Epithelial cell of proximal tubule (primary cell): ENCODE measurements around the gene FOXF1. TPM values are rescaled to one million over a fixed set of nuclear protein-coding genes. Genes with fewer than 3 reads are reported as not detected.

ENCODE experiments used
- DNase-seq: peaks from one replicate; pipeline ENCODE4 v3.0.0-alpha.2; 2011; ENCODE audit warnings: low read depth
- H3K4me3 ChIP-seq: 2 replicates; pipeline ENCODE4 v1.5.1; 2011; ENCODE audit warnings: low read depth, mild to moderate bottlenecking, low read length
- total RNA-seq: library from RNA; depleted of rRNA; stranded (reverse); fragments of >200 nt; gene quantifications from 2 replicates; pipeline ENCODE4 v1.2.3, GENCODE V29; 2015
- TF ChIP-seq, protein P1 (sequence below): conservative IDR thresholded peaks from 2 replicates; pipeline ENCODE4 v1.5.1; 2012; ENCODE audit warnings: low read depth, mild to moderate bottlenecking, low read length

Gene FOXF1
- total RNA-seq, 1 donor from 2014 or later = 0.12 TPM

DNA sequence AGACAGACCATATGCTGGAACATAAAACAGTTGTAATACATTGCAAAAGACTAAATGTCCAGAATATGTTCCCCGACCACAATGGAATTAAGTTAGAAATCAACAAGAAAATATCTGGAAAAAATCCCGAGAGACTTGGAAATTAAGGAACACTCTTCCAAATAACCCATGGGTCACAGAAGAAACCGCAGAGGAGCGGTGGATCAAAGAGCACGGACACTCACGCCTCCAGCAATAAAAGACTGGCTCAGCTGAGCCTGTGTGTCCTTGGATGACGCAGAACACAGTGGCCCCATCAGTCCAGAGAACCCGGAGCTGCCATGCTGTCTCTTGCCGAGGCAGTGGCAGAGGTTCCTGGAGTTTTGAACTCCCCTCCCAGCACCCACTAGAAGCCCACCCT is 30.9 kb upstream of the FOXF1 start:
- no peak overlapping the region for H3K4me3 ChIP-seq
- DNase-seq = no peak
- TF ChIP-seq, protein P1, sequence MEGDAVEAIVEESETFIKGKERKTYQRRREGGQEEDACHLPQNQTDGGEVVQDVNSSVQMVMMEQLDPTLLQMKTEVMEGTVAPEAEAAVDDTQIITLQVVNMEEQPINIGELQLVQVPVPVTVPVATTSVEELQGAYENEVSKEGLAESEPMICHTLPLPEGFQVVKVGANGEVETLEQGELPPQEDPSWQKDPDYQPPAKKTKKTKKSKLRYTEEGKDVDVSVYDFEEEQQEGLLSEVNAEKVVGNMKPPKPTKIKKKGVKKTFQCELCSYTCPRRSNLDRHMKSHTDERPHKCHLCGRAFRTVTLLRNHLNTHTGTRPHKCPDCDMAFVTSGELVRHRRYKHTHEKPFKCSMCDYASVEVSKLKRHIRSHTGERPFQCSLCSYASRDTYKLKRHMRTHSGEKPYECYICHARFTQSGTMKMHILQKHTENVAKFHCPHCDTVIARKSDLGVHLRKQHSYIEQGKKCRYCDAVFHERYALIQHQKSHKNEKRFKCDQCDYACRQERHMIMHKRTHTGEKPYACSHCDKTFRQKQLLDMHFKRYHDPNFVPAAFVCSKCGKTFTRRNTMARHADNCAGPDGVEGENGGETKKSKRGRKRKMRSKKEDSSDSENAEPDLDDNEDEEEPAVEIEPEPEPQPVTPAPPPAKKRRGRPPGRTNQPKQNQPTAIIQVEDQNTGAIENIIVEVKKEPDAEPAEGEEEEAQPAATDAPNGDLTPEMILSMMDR = no peak

DNA sequence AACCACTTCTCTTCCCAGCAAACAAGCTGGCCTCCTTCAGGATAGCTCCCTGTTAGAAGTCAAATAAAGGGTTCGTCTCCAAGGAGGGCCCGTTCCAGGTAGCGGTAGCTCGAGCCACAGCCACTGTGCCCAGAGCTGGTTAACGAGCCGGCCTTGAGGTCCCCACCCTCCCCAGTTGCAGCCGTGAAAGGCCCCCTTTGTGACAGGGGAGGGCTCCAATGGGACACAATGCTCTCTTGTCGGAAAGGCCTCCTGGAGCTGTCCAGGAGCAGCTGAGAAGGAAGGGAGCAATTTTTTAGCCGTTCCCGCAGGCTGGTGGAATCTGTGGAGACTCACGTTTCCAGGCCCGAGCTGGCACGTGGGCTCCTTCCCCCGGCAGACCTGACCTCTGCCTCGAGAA is 29.9 kb upstream of the FOXF1 start:
- no peak for DNase-seq
- TF ChIP-seq, protein P1 = no peak
- no peak overlapping the region for H3K4me3 ChIP-seq

DNA sequence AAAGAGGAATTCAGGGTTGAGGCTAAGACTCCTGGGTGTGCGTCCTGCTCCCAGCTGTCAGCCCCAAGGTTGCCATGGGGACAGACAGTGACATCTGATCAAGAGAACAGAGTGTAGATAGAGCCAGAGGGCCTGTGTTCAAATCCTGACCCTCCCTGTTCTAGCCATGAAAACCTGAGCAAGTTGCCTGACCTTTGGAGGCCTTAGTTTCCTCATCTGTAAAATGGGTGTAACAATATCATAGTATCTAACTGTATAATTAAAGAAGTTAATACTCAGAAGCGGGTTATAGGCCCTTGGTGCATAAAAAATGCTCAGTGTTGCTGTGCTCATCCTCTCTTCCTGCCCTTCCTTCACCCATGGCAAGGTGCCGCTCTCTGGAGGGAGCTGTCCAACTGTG is 28.7 kb upstream of the FOXF1 start:
- TF ChIP-seq, protein P1 = no peak

DNA sequence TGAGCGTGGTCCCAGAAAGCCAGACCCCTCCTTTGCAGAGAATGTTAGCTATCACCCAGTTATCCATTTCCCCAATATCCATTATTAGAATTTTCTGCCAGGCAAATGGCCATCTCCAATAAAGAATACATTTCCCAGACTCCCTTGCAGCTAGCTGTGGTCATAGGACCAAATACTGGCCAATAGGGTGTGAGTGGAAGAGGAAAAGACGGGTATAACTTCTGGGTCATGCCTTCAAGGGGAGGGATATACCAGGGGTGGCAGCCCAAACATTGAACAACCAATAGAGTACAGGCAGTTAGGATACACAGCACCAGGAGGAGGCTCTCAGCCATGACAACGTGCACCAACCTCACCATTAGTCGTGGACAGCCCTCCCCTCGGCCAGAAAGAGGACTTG is 26.1 kb upstream of the FOXF1 start:
- no peak overlapping the region for H3K4me3 ChIP-seq
- DNase-seq = no peak
- TF ChIP-seq, protein P1 = no peak

More for the DNA sequence above, 28.7 kb upstream of the FOXF1 start:
- no peak overlapping the region for H3K4me3 ChIP-seq
- no peak for DNase-seq

DNA sequence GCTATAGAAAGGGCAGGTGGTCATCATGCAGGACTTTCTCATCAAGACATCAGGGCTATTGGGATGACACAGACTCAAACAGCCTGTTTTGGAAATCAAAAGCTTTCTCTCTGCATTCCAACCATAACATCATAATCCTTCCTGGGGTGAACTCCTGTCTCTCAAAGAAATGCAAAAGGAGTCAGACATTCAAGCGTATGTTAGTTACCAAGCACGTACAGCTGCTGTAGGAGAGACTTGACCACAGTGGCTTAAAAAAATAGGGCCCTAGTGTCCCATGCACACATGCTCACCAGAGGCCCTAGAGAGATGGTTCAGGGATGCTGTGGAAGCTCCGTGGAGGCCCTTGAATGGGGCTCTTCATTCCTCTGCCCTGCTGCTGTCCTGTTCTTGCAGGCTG is 24.6 kb upstream of the FOXF1 start:
- DNase-seq = no peak
- H3K4me3 ChIP-seq = no peak overlapping the region
- TF ChIP-seq, protein P1 = no peak

DNA sequence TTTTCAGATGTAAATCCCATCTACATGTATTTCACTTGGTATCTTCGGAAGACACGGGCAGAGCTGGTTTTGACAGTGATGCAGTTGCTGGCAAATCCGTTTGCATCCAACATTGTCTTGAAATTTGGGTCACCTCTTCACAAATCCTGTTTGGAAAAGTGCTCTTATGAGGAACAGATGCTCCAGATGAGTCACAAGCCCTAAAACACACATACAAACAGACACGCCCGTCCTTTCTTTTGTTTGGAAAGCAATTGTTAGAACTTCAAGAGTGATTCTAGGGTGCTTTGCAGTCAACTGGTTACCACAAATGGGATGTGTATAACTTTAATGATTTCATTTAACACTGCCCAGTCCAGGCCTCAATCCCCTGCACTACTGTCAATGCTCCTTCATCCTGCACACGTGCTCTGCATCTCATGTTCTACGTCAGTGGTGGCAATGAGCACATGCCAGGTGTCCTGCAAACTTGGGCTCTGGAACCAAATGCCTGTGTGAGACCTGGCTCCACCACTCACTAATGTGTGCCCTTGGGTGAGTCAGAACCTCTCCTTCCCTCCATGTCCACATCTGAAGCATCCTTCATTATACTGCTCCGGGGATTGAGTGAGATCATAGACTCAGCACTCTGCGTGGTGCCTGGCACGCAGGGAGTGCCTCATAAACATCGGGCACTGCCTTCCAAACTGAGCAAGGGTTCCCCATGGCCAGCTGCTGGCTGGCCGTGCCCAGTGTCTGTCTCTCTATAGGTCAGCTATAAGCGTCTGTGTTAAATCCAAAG is 19.3 kb upstream of the FOXF1 start:
- no peak for DNase-seq
- TF ChIP-seq, protein P1 = no peak
- no peak overlapping the region for H3K4me3 ChIP-seq

DNA sequence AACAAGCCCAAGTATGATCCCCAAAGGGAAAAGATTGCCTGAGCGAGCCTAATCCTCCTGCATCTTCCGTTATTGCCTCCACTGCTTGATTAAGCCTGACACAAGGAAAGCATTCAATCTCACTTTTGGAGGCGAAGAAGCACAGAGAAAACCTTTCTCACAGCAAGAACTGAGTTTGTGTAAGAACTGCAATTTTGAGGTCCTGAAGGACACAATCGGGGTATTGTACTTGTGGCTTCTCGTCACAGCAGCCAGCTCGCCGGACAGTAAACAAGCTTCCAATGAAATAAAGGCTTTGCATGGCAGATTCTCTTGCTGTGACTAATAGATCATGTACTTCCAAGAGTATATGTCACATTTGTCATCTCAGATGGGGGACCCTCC is 18.7 kb upstream of the FOXF1 start:
- TF ChIP-seq, protein P1 = no peak
- DNase-seq = no peak
- H3K4me3 ChIP-seq = no peak overlapping the region
